ENCODE measurements around the gene SLC17A5.
A peak's percentile ranks its signal among the peaks of the same experiment; 100 is the strongest.

SLC17A5 gene

GRCh38 chr6:73655341-73655917, 1.6 kb upstream of the SLC17A5 start:
- Histone ChIP-seq H3K4me1 (ENCODE audit: low read length) (peaks cover 10% of the 10 kb centered on the region; the same call in 1 of the 2 replicates), H4K20me1 (ENCODE audit: insufficient read depth, low read length) (no peaks in the 10 kb centered on the region), H3K27ac (ENCODE audit: low read length) (no peak overlapping the region), H3K9me3 (replicated peaks; ENCODE audit: insufficient read depth, low read length) (no peaks in the 10 kb centered on the region), H3K36me3 (replicated peaks; ENCODE audit: insufficient read depth, low read length) (no peaks in the 10 kb centered on the region), H2AFZ (ENCODE audit: low read length) (peak overlapping the region; percentile 98; the same call in 1 of the 2 replicates), H3K27me3 (replicated peaks; ENCODE audit: insufficient read depth, low read length) (no peaks in the 10 kb centered on the region), H3K79me2 (ENCODE audit: low read length) (peaks cover 8% of the 10 kb centered on the region), H3F3A (ENCODE audit: insufficient read depth, low read length) (peaks cover 23% of the 10 kb centered on the region), H3K9me2 (replicated peaks; ENCODE audit: insufficient read depth, low read length) (no peaks in the 10 kb centered on the region), H3K9ac (ENCODE audit: low read length) (peak overlapping the region; percentile 99; the same call in 1 of the 2 replicates), H3K4me2 (ENCODE audit: low read depth, low read length) (peak overlapping the region; percentile 76; the same call in 1 of the 2 replicates), H3K4me3 (ENCODE audit: low read length) (peak overlapping the region; percentile 90)
- TF ChIP-seq, protein P1, sequence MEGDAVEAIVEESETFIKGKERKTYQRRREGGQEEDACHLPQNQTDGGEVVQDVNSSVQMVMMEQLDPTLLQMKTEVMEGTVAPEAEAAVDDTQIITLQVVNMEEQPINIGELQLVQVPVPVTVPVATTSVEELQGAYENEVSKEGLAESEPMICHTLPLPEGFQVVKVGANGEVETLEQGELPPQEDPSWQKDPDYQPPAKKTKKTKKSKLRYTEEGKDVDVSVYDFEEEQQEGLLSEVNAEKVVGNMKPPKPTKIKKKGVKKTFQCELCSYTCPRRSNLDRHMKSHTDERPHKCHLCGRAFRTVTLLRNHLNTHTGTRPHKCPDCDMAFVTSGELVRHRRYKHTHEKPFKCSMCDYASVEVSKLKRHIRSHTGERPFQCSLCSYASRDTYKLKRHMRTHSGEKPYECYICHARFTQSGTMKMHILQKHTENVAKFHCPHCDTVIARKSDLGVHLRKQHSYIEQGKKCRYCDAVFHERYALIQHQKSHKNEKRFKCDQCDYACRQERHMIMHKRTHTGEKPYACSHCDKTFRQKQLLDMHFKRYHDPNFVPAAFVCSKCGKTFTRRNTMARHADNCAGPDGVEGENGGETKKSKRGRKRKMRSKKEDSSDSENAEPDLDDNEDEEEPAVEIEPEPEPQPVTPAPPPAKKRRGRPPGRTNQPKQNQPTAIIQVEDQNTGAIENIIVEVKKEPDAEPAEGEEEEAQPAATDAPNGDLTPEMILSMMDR (IDR thresholded peaks at IDR 0.05; ENCODE audit: low read length), result no peak
- TF ChIP-seq EZH2phosphoT487 (IDR thresholded peaks at IDR 0.05; ENCODE audit: low read length) (no peak), EZH2 (optimal IDR thresholded peaks at IDR 0.05; ENCODE audit: low read depth, low read length) (no peak)
- DNase-seq, result no peak

- Histone ChIP-seq H3K27me3 (replicated peaks; ENCODE audit: insufficient read depth, low read length) (no peaks in the 10 kb centered on the region), H3K79me2 (ENCODE audit: low read length) (peaks cover 11% of the 10 kb centered on the region), H3K4me1 (ENCODE audit: low read length) (peaks cover 10% of the 10 kb centered on the region; the same call in 1 of the 2 replicates), H4K20me1 (ENCODE audit: insufficient read depth, low read length) (no peaks in the 10 kb centered on the region), H3K4me3 (ENCODE audit: low read length) (peak overlapping the region; percentile 90), H3K36me3 (replicated peaks; ENCODE audit: insufficient read depth, low read length) (no peaks in the 10 kb centered on the region), H3K27ac (ENCODE audit: low read length) (peak overlapping the region; percentile 99), H3K9me2 (replicated peaks; ENCODE audit: insufficient read depth, low read length) (no peaks in the 10 kb centered on the region), H3K4me2 (ENCODE audit: low read depth, low read length) (peak overlapping the region; percentile 95), H2AFZ (ENCODE audit: low read length) (peak overlapping the region; percentile 93), H3F3A (ENCODE audit: insufficient read depth, low read length) (peaks cover 23% of the 10 kb centered on the region), H3K9ac (ENCODE audit: low read length) (peak overlapping the region; percentile 99), H3K9me3 (replicated peaks; ENCODE audit: insufficient read depth, low read length) (no peaks in the 10 kb centered on the region)
- TF ChIP-seq EZH2 (optimal IDR thresholded peaks at IDR 0.05; ENCODE audit: low read depth, low read length) (no peak), EZH2phosphoT487 (IDR thresholded peaks at IDR 0.05; ENCODE audit: low read length) (no peak)
- TF ChIP-seq, protein P1 (IDR thresholded peaks at IDR 0.05; ENCODE audit: low read length), result peak; percentile 38
- peak; percentile 79 for DNase-seq
Measured at GRCh38 chr6:73652637-73653570, 888 bp downstream of the SLC17A5 start.

GRCh38 chr6:73649783-73650182, 4.0 kb downstream of the SLC17A5 start:
- Histone ChIP-seq H2AFZ (ENCODE audit: low read length) (no peak overlapping the region), H3F3A (ENCODE audit: insufficient read depth, low read length) (peaks cover 18% of the 10 kb centered on the region), H3K27ac (ENCODE audit: low read length) (no peak overlapping the region), H3K9me2 (replicated peaks; ENCODE audit: insufficient read depth, low read length) (no peaks in the 10 kb centered on the region), H3K4me2 (ENCODE audit: low read depth, low read length) (no peak overlapping the region), H3K4me1 (ENCODE audit: low read length) (peaks cover 4% of the 10 kb centered on the region; the same call in 1 of the 2 replicates), H3K4me3 (ENCODE audit: low read length) (no peak overlapping the region), H3K9ac (ENCODE audit: low read length) (no peak overlapping the region), H3K36me3 (replicated peaks; ENCODE audit: insufficient read depth, low read length) (no peaks in the 10 kb centered on the region), H3K9me3 (replicated peaks; ENCODE audit: insufficient read depth, low read length) (no peaks in the 10 kb centered on the region), H3K79me2 (ENCODE audit: low read length) (peaks cover 11% of the 10 kb centered on the region), H3K27me3 (replicated peaks; ENCODE audit: insufficient read depth, low read length) (no peaks in the 10 kb centered on the region), H4K20me1 (ENCODE audit: insufficient read depth, low read length) (no peaks in the 10 kb centered on the region)
- TF ChIP-seq EZH2 (optimal IDR thresholded peaks at IDR 0.05; ENCODE audit: low read depth, low read length), result no peak
- no peak for TF ChIP-seq EZH2phosphoT487 (IDR thresholded peaks at IDR 0.05; ENCODE audit: low read length)
- TF ChIP-seq, protein P1 (IDR thresholded peaks at IDR 0.05; ENCODE audit: low read length), result no peak
- DNase-seq, result no peak

Data from MM.1S (cell line).